GM18870 (cell line): Measurements from ENCODE around the gene FGD5.

Experiments
- ATAC-seq: cut with Tn5 transposase; IDR thresholded peaks from one replicate; pipeline ENCODE4 v1.9.1; 2021; ENCODE audit warnings: moderate library complexity; ENCODE audit not compliant: unreplicated experiment

FGD5 gene

GRCh38 chr3:14959359-14959943 is 140.7 kb downstream of the FGD5 start:
- ATAC-seq, result no peak

GRCh38 chr3:14962762-14963161 is 144.0 kb downstream of the FGD5 start:
- ATAC-seq, result no peak

- ATAC-seq, result no peak
These were observed 148.5 kb downstream of the FGD5 start for GRCh38 chr3:14967285-14967684.

- ATAC-seq, result no peak
These were observed 150.9 kb downstream of the FGD5 start for GRCh38 chr3:14969671-14970070.

GRCh38 chr3:14976317-14976716 is 157.6 kb downstream of the FGD5 start:
- no peak for ATAC-seq

- no peak for ATAC-seq
These were observed 161.9 kb downstream of the FGD5 start for GRCh38 chr3:14980689-14981088.
